ENCODE results near the gene ACSL5.

The ACSL5 gene

GRCh38 chr10:112343056-112343806, 30.7 kb upstream of the ACSL5 start:
- no peak overlapping the region for H3K4me3 ChIP-seq (ENCODE audit: low read length)
- DNase-seq (ENCODE audit: low read depth) = no peak
- no peak for TF ChIP-seq CTCF (conservative IDR thresholded peaks at IDR 0.05; ENCODE audit: low read length)

GRCh38 chr10:112344261-112344660, 29.7 kb upstream of the ACSL5 start:
- no peak for TF ChIP-seq CTCF (conservative IDR thresholded peaks at IDR 0.05; ENCODE audit: low read length)
- no peak for DNase-seq (ENCODE audit: low read depth)
- no peak overlapping the region for H3K4me3 ChIP-seq (ENCODE audit: low read length)

- TF ChIP-seq CTCF (conservative IDR thresholded peaks at IDR 0.05; ENCODE audit: low read length) = no peak
- no peak for DNase-seq (ENCODE audit: low read depth)
These were observed 28.7 kb upstream of the ACSL5 start for GRCh38 chr10:112345202-112345601.

GRCh38 chr10:112345743-112346142, 28.2 kb upstream of the ACSL5 start:
- no peak for TF ChIP-seq CTCF (conservative IDR thresholded peaks at IDR 0.05; ENCODE audit: low read length)
- no peak for DNase-seq (ENCODE audit: low read depth)
- no peak overlapping the region for H3K4me3 ChIP-seq (ENCODE audit: low read length)

More at GRCh38 chr10:112345202-112345601, 28.7 kb upstream of the ACSL5 start:
- no peak overlapping the region for H3K4me3 ChIP-seq (ENCODE audit: low read length)

GRCh38 chr10:112346774-112347173, 27.1 kb upstream of the ACSL5 start:
- no peak overlapping the region for H3K4me3 ChIP-seq (ENCODE audit: low read length)
- no peak for DNase-seq (ENCODE audit: low read depth)
- no peak for TF ChIP-seq CTCF (conservative IDR thresholded peaks at IDR 0.05; ENCODE audit: low read length)

GRCh38 chr10:112347709-112348671, 25.9 kb upstream of the ACSL5 start:
- no peak for TF ChIP-seq CTCF (conservative IDR thresholded peaks at IDR 0.05; ENCODE audit: low read length)
- no peak for DNase-seq (ENCODE audit: low read depth)
- no peak overlapping the region for H3K4me3 ChIP-seq (ENCODE audit: low read length)

Measured in AG10803 (cell line).